Vagina (tissue), 2 donors: ENCODE measurements around the gene RALGAPA2. TPM values are rescaled to one million over a fixed set of nuclear protein-coding genes. Genes with fewer than 3 reads are reported as not detected.

Source experiments
- DNase-seq, 2 donors: peaks; one replicate each; pipeline ENCODE4 v3.0.0-alpha.2; 2017; ENCODE audit errors: extremely low spot score in 2 of 2
- H3K27ac ChIP-seq: fragments of 200-600 bp; sonication (generic); one replicate; pipeline ENCODE4 v1.5.1; 2019
- H3K27me3 ChIP-seq: fragments of 200-600 bp; sonication (generic); one replicate; pipeline ENCODE4 v1.5.1; 2019
- H3K36me3 ChIP-seq, 2 donors: fragments of 200-600 bp; sonication (generic); one replicate each; pipeline ENCODE4 v1.5.1; 2017 to 2019
- H3K4me1 ChIP-seq: fragments of 200-600 bp; sonication (generic); one replicate; pipeline ENCODE4 v1.5.1; 2019
- H3K4me3 ChIP-seq, 2 donors: fragments of 200-600 bp; sonication (generic); 1 replicate in 1 of 2; 2 replicates in 1 of 2; pipeline ENCODE4 v1.5.1; 2016 to 2019
- H3K9me3 ChIP-seq: fragments of 200-600 bp; sonication (generic); one replicate; pipeline ENCODE4 v1.5.1; 2019
- CTCF ChIP-seq, 3 experiments: fragments of 450-650 bp in 2 of 3; fragments of 200-600 bp in 1 of 3; sonication (generic) in 1 of 3; IDR thresholded peaks; one replicate each; pipeline ENCODE4 v1.5.1; 2017 to 2019; ENCODE audit warnings: antibody characterized with exemption in 3 of 3, mild to moderate bottlenecking in 2 of 3, moderate library complexity in 2 of 3
- POLR2A ChIP-seq, 2 donors: fragments of 450-650 bp; IDR thresholded peaks; one replicate each; pipeline ENCODE4 v1.6.1; 2017; ENCODE audit warnings: antibody characterized with exemption in 2 of 2, mild to moderate bottlenecking in 2 of 2, moderate library complexity in 2 of 2
- POLR2AphosphoS5 ChIP-seq, 2 donors: sonication (generic); formaldehyde crosslinking; IDR thresholded peaks; one replicate each; pipeline ENCODE4 v1.9.0; 2017; ENCODE audit warnings: antibody characterized with exemption in 2 of 2, mild to moderate bottlenecking in 2 of 2, low read depth in 1 of 2; ENCODE audit not compliant: insufficient read depth in 1 of 2
- intact Hi-C: fragments of 100-400 bp; cut with DNase I; formaldehyde crosslinking; loops from one replicate; pipeline ENCODE4 v1.15.1; 2023
- total RNA-seq: library from RNA; depleted of rRNA; stranded (reverse); fragments of >200 nt; gene quantifications from one replicate; pipeline ENCODE4 v1.2.3, GENCODE V29; 2016

The RALGAPA2 gene
- total RNA-seq, 1 donor from 2014 or later: 31.9 TPM

GRCh38 chr20:20473657-20474056 is 238.8 kb downstream of the RALGAPA2 start:
- no peak for DNase-seq
- no peak overlapping the region for H3K4me3 ChIP-seq
- no peaks in the 10 kb centered on the region for H3K27me3 ChIP-seq
- no peak overlapping the region for H3K27ac ChIP-seq
- no peaks in the 10 kb centered on the region for H3K9me3 ChIP-seq
- no peak for TF ChIP-seq CTCF (IDR thresholded peaks at IDR 0.05)
- intact Hi-C loops: no loop called here
- H3K36me3 ChIP-seq: no peaks in the 10 kb centered on the region
- H3K4me1 ChIP-seq: no peaks in the 10 kb centered on the region

GRCh38 chr20:20472684-20473274 is 239.7 kb downstream of the RALGAPA2 start:
- H3K9me3 ChIP-seq: no peaks in the 10 kb centered on the region
- H3K4me3 ChIP-seq: no peak overlapping the region
- no peaks in the 10 kb centered on the region for H3K36me3 ChIP-seq
- H3K4me1 ChIP-seq: no peaks in the 10 kb centered on the region
- TF ChIP-seq POLR2A (IDR thresholded peaks at IDR 0.05): no peak
- TF ChIP-seq CTCF (IDR thresholded peaks at IDR 0.05): no peak
- TF ChIP-seq POLR2AphosphoS5 (IDR thresholded peaks at IDR 0.05; ENCODE audit: insufficient read depth in 1 of 2, low read depth in 1 of 2): no peak
- H3K27ac ChIP-seq: no peak overlapping the region
- intact Hi-C loops: no loop called here
- no peak for DNase-seq
- no peaks in the 10 kb centered on the region for H3K27me3 ChIP-seq

DNA sequence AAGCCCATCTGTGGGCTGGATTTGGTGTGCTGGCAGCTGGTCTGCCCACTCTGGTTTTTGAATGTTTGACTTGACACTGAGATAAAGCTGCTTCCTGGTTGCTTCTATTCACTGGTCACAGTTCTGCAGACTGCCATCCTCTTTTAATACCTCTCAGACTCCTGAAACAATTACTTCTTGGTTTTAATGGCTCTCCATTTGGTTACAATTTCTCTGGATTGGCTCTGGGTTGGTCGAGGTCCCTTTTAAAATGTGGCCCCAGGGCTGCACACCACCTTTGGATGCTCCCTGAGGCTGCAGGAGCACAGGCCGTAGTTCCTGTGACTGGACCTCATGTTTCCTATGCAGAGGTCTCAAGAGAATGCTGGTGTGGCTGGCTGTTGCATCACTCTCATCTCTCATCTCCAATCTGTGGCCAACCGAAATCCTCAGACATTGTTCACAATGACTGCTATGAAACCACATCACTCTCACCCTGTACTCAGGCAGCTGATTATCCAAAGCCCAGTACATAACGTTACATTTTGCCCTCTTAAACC is 246.0 kb downstream of the RALGAPA2 start:
- intact Hi-C loops: loop anchor here (10.0 kb wide), 1 partner anchor 1678 kb away; no protein-coding TSS in a partner anchor
- no peak for TF ChIP-seq POLR2A (IDR thresholded peaks at IDR 0.05)
- no peak for TF ChIP-seq POLR2AphosphoS5 (IDR thresholded peaks at IDR 0.05; ENCODE audit: insufficient read depth in 1 of 2, low read depth in 1 of 2)
- TF ChIP-seq CTCF (IDR thresholded peaks at IDR 0.05): no peak
- H3K27ac ChIP-seq: no peak overlapping the region
- no peaks in the 10 kb centered on the region for H3K36me3 ChIP-seq
- no peak overlapping the region for H3K4me3 ChIP-seq
- no peaks in the 10 kb centered on the region for H3K4me1 ChIP-seq
- H3K9me3 ChIP-seq: no peaks in the 10 kb centered on the region
- no peaks in the 10 kb centered on the region for H3K27me3 ChIP-seq
- no peak for DNase-seq

- intact Hi-C loops: loop anchor here (10.0 kb wide), 1 partner anchor 1680 kb away; no protein-coding TSS in a partner anchor
- Histone ChIP-seq H3K4me3 (no peak overlapping the region), H3K9me3 (no peaks in the 10 kb centered on the region), H3K27me3 (no peaks in the 10 kb centered on the region), H3K4me1 (no peaks in the 10 kb centered on the region), H3K36me3 (no peaks in the 10 kb centered on the region), H3K27ac (no peak overlapping the region)
- TF ChIP-seq POLR2AphosphoS5 (IDR thresholded peaks at IDR 0.05; ENCODE audit: insufficient read depth in 1 of 2, low read depth in 1 of 2) (no peak), CTCF (IDR thresholded peaks at IDR 0.05) (no peak)
- DNase-seq: no peak
These were observed 247.2 kb downstream of the RALGAPA2 start for GRCh38 chr20:20465252-20465651.

DNA sequence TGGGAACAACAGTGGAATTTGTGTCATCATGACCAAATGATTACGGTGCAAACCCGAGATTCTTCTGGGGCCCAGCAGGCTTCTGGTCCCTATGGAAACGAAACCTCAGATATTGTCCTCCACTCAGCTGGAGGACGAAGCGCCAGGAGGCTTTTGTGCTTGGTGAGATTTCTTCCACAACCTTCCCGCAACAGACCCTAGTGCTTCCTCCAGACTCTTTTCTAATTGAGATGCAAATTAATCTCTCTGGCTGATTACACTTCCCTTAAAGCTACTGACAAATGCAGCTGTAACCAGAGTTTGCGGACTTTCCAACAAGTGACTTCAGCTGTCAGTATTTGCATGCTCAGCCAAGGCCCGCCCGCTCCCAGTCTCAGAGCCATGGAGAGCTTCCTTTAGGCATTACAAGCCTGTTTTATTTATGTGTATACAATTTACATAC is 248.5 kb downstream of the RALGAPA2 start:
- H3K4me3 ChIP-seq: no peak overlapping the region
- DNase-seq: no peak
- no peaks in the 10 kb centered on the region for H3K36me3 ChIP-seq
- no peak overlapping the region for H3K27ac ChIP-seq
- no peaks in the 10 kb centered on the region for H3K9me3 ChIP-seq
- TF ChIP-seq CTCF (IDR thresholded peaks at IDR 0.05) (no peak), POLR2A (IDR thresholded peaks at IDR 0.05) (no peak), POLR2AphosphoS5 (IDR thresholded peaks at IDR 0.05; ENCODE audit: insufficient read depth in 1 of 2, low read depth in 1 of 2) (no peak)
- intact Hi-C loops: loop anchor here (10.0 kb wide), 1 partner anchor 1681 kb away; no protein-coding TSS in a partner anchor
- no peaks in the 10 kb centered on the region for H3K27me3 ChIP-seq
- no peaks in the 10 kb centered on the region for H3K4me1 ChIP-seq
